D721Med (cell line): Measurements from ENCODE around the gene ZDHHC6.

ENCODE experiments used
- DNase-seq: peaks from one replicate; pipeline ENCODE4 v3.0.0; 2011; ENCODE audit warnings: low spot score; ENCODE audit not compliant: insufficient read length
- FAIRE-seq: peaks from 2 replicates; lab custom pipeline; 2011; peaks lifted over from hg19 to GRCh38; lab: Jason Lieb, UNC
- TF ChIP-seq, protein P1 (sequence below): IDR thresholded peaks from 2 replicates; pipeline ENCODE4 v1.5.1; 2012; ENCODE audit warnings: mild to moderate bottlenecking, control low read depth; ENCODE audit not compliant: insufficient read depth; ENCODE audit errors: missing control alignments

The ZDHHC6 gene

DNA sequence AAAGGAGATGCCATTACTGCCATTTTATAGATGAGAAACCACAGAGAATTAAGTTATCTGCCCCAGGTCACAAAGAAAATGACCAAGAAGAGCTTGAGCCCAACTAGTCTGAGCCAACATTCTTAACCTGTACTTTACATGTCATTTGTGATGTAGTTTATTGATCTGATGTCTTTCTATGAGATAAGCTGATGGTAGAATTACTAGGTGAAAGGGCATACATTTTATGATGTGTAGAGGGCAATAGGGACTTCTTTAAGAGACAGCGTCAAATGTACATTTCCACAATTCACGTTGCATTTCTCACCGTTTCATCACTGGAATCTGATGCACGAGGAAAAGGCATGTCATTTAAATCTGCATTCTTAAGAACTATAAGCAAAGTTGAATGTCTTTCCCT, 61.5 kb downstream of the ZDHHC6 start:
- no peak for FAIRE-seq
- DNase-seq, result no peak
- TF ChIP-seq, protein P1, sequence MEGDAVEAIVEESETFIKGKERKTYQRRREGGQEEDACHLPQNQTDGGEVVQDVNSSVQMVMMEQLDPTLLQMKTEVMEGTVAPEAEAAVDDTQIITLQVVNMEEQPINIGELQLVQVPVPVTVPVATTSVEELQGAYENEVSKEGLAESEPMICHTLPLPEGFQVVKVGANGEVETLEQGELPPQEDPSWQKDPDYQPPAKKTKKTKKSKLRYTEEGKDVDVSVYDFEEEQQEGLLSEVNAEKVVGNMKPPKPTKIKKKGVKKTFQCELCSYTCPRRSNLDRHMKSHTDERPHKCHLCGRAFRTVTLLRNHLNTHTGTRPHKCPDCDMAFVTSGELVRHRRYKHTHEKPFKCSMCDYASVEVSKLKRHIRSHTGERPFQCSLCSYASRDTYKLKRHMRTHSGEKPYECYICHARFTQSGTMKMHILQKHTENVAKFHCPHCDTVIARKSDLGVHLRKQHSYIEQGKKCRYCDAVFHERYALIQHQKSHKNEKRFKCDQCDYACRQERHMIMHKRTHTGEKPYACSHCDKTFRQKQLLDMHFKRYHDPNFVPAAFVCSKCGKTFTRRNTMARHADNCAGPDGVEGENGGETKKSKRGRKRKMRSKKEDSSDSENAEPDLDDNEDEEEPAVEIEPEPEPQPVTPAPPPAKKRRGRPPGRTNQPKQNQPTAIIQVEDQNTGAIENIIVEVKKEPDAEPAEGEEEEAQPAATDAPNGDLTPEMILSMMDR, result no peak

DNA sequence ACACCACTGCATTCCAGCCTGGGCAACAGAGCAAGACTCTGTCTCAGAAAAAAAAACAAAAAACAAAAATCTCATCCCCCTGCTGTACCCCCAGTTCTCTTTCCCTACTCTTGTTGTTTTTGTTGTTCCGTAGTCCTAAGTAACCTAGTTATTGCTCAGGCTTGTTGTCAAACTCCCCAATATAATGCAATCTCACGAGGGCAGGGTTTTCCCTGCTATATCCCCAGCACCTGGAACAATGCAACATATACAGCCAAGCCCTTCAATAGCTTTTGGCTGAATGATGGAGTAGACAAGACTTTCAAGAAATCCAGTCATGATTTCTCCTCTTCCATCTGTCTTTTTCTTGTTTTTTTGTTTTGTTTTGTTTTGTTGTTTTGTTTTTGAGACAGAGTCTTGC, 62.6 kb downstream of the ZDHHC6 start:
- DNase-seq (no peak), FAIRE-seq (no peak)
- TF ChIP-seq, protein P1, result no peak

DNA sequence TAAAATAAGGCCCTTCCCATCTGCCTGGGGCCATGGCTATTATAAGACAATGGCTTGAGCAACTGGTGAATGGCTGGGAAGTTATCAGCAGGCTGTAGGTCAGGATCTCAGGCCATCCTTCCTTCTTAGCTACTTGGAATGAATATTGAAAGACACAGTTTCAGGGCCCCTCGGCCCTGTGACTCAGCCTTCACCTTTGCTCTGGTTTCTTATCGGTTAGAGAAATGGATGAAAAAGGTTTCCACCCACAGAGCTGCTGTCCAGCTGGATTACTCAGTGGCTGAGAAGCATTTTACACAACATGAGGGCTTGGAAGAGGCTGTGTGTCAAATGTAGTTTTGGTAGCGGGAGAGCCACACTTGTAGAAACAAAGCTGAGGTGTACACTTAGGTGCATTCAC, 63.4 kb downstream of the ZDHHC6 start:
- TF ChIP-seq, protein P1, result no peak
- FAIRE-seq (no peak), DNase-seq (no peak)

- FAIRE-seq, result no peak
- DNase-seq, result no peak
These were observed 64.0 kb downstream of the ZDHHC6 start for GRCh38 chr10:112382515-112383235.

More at GRCh38 chr10:112382515-112383235, 64.0 kb downstream of the ZDHHC6 start:
- TF ChIP-seq, protein P1, result no peak
